H1 (cell line): ENCODE measurements around the gene MAGI2. TPM values are rescaled to one million over a fixed set of nuclear protein-coding genes. Genes with fewer than 3 reads are reported as not detected.

Experiments
- CTCF ChIA-PET: fragments of 300-600 bp; sonication (Branson Sonifier 250); formaldehyde crosslinking; loops from one replicate; lab custom pipeline; 2021; ENCODE audit not compliant: partially characterized antibody; lab: Charles Lee
- POLR2A ChIA-PET: fragments of 300-600 bp; sonication (Branson Sonifier 250); formaldehyde crosslinking; loops from one replicate; lab custom pipeline; 2021; ENCODE audit warnings: inconsistent platforms; ENCODE audit not compliant: partially characterized antibody; lab: Charles Lee
- DNase-seq, 2 experiments: peaks; one replicate each; pipeline versions ENCODE4 v3.0.0 to v3.0.0-alpha.2; 2010 to 2022; ENCODE audit warnings: low spot score in 2 of 2, low read depth in 1 of 2, mixed read lengths in 1 of 2
- FAIRE-seq: peaks from 2 replicates; lab custom pipeline; 2011; peaks lifted over from hg19 to GRCh38; lab: Jason Lieb, UNC
- H2AFZ ChIP-seq: 2 replicates; pipeline ENCODE4 v1.8.1; 2012; ENCODE audit warnings: low read length, inconsistent platforms
- H2AK5ac ChIP-seq: 2 replicates; pipeline ENCODE4 v1.6.1; 2013; ENCODE audit warnings: low read depth, low read length
- H2BK120ac ChIP-seq: replicated peaks from 2 replicates; pipeline ENCODE3; 2013; ENCODE audit warnings: low read depth, low read length, inconsistent platforms
- H2BK12ac ChIP-seq: 2 replicates; pipeline ENCODE4 v1.6.1; 2013; ENCODE audit warnings: low read depth, low read length
- H2BK15ac ChIP-seq: 2 replicates; pipeline ENCODE4 v1.6.1; 2013; ENCODE audit warnings: low read length
- H2BK20ac ChIP-seq: 2 replicates; pipeline ENCODE4 v1.6.1; 2013; ENCODE audit warnings: low read length
- H2BK5ac ChIP-seq: 2 replicates; pipeline ENCODE4 v1.6.1; 2013; ENCODE audit warnings: low read depth, low read length
- H3K14ac ChIP-seq: 2 replicates; pipeline ENCODE4 v1.6.1; 2013; ENCODE audit warnings: inconsistent platforms; ENCODE audit not compliant: insufficient read length
- H3K18ac ChIP-seq: 2 replicates; pipeline ENCODE4 v1.6.1; 2013; ENCODE audit warnings: low read length; ENCODE audit errors: extremely low read depth
- H3K23ac ChIP-seq: 2 replicates; pipeline ENCODE4 v1.6.1; 2013; ENCODE audit warnings: inconsistent platforms; ENCODE audit not compliant: insufficient read length
- H3K23me2 ChIP-seq: 2 replicates; pipeline ENCODE4 v1.6.1; 2013; ENCODE audit warnings: low read depth, low read length
- H3K27ac ChIP-seq: 2 replicates; pipeline ENCODE4 v1.6.1; 2011; ENCODE audit warnings: low read depth, low read length, inconsistent platforms
- H3K27me3 ChIP-seq, 4 experiments: replicated peaks in 1 of 4; 1 replicate in 1 of 4; 2 replicates in 3 of 4; pipeline versions ENCODE4 v1.6.1 to v1.8.1; 2011 to 2013; ENCODE audit warnings: low read length in 3 of 4, mild to moderate bottlenecking in 3 of 4, inconsistent platforms in 2 of 4, mixed read lengths in 2 of 4, moderate library complexity in 1 of 4; ENCODE audit not compliant: control insufficient read depth in 3 of 4, insufficient read depth in 3 of 4; ENCODE audit errors: extremely low read depth in 1 of 4
- H3K36me3 ChIP-seq, 4 experiments: 2 replicates each; pipeline versions ENCODE4 v1.6.1 to v1.8.1; 2011 to 2013; ENCODE audit warnings: mild to moderate bottlenecking in 4 of 4, low read length in 3 of 4, moderate library complexity in 2 of 4, control low read depth in 1 of 4, inconsistent platforms in 1 of 4; ENCODE audit not compliant: insufficient read depth in 4 of 4, control insufficient read depth in 2 of 4
- H3K4ac ChIP-seq: replicated peaks from 2 replicates; pipeline ENCODE3; 2013; ENCODE audit warnings: low read length, low read depth, mixed read lengths, inconsistent platforms; ENCODE audit not compliant: insufficient read length
- H3K4me1 ChIP-seq, 4 experiments: replicated peaks in 1 of 4; 1 replicate in 1 of 4; 2 replicates in 3 of 4; pipeline versions ENCODE4 v1.6.1 to v1.8.1; 2011 to 2013; ENCODE audit warnings: low read length in 3 of 4, inconsistent platforms in 2 of 4, mixed read lengths in 1 of 4; ENCODE audit not compliant: insufficient read depth in 4 of 4, control insufficient read depth in 3 of 4
- H3K4me2 ChIP-seq, 2 experiments: 2 replicates each; pipeline versions ENCODE4 v1.6.1 to v1.8.1; 2011 to 2013; ENCODE audit warnings: low read depth in 2 of 2, low read length in 2 of 2, control low read depth in 1 of 2, inconsistent platforms in 1 of 2, mild to moderate bottlenecking in 1 of 2; ENCODE audit not compliant: insufficient read depth in 1 of 2
- H3K4me3 ChIP-seq, 4 experiments: fragments of 200-600, 300-600 bp in 1 of 4; sonication (generic), shearing (Covaris generic), sonication (Bioruptor Twin) in 1 of 4; 2 replicates each; pipeline versions ENCODE4 v1.5.1 to v1.8.1; 2011 to 2016; ENCODE audit warnings: low read length in 4 of 4, low read depth in 3 of 4, control low read depth in 2 of 4, inconsistent platforms in 2 of 4, mild to moderate bottlenecking in 2 of 4, mixed read lengths in 1 of 4, moderate library complexity in 1 of 4; ENCODE audit not compliant: insufficient read depth in 2 of 4; ENCODE audit errors: extremely low read depth in 1 of 4
- H3K56ac ChIP-seq: replicated peaks from 2 replicates; pipeline ENCODE3; 2013; ENCODE audit warnings: low read depth, mild to moderate bottlenecking, mixed read lengths, low read length, inconsistent platforms; ENCODE audit not compliant: insufficient read length
- H3K79me1 ChIP-seq: 2 replicates; pipeline ENCODE4 v1.6.1; 2013; ENCODE audit warnings: low read depth, low read length, control low read depth
- H3K79me2 ChIP-seq, 2 experiments: 2 replicates each; pipeline versions ENCODE4 v1.6.1 to v1.8.1; 2012 to 2013; ENCODE audit warnings: low read length in 2 of 2, mild to moderate bottlenecking in 2 of 2, inconsistent platforms in 1 of 2; ENCODE audit not compliant: insufficient read depth in 2 of 2, control insufficient read depth in 1 of 2
- H3K9ac ChIP-seq, 4 experiments: replicated peaks in 1 of 4; 1 replicate in 1 of 4; 2 replicates in 3 of 4; pipeline versions ENCODE4 v1.6.1 to v1.8.1; 2011 to 2013; ENCODE audit warnings: low read depth in 3 of 4, low read length in 3 of 4, control low read depth in 2 of 4, mild to moderate bottlenecking in 2 of 4, moderate library complexity in 2 of 4, inconsistent platforms in 1 of 4; ENCODE audit errors: extremely low read depth in 1 of 4
- H3K9me3 ChIP-seq, 2 experiments: 2 replicates each; pipeline versions ENCODE4 v1.6.1 to v1.8.1; 2012 to 2013; ENCODE audit warnings: mild to moderate bottlenecking in 2 of 2, moderate library complexity in 2 of 2, control low read depth in 1 of 2, inconsistent platforms in 1 of 2, low read depth in 1 of 2, low read length in 1 of 2, mixed read lengths in 1 of 2; ENCODE audit not compliant: insufficient read depth in 2 of 2
- H4K20me1 ChIP-seq, 2 experiments: replicated peaks in 1 of 2; 2 replicates each; pipeline versions ENCODE3 to v1.8.1; 2011 to 2013; ENCODE audit warnings: inconsistent platforms in 2 of 2, low read length in 2 of 2, mild to moderate bottlenecking in 1 of 2; ENCODE audit not compliant: insufficient read depth in 2 of 2, control insufficient read depth in 1 of 2
- H4K5ac ChIP-seq: 2 replicates; pipeline ENCODE4 v1.6.1; 2013; ENCODE audit warnings: low read length, low read depth, mixed read lengths, inconsistent platforms; ENCODE audit not compliant: insufficient read length
- H4K8ac ChIP-seq: 2 replicates; pipeline ENCODE4 v1.8.0; 2013; ENCODE audit warnings: mild to moderate bottlenecking, moderate library complexity, low read length, inconsistent platforms; ENCODE audit not compliant: insufficient read depth; ENCODE audit errors: extremely low read depth
- H4K91ac ChIP-seq: replicated peaks from 2 replicates; pipeline ENCODE3; 2013; ENCODE audit warnings: low read length, mixed read lengths, inconsistent platforms; ENCODE audit not compliant: insufficient read length
- ASH2L ChIP-seq: fragments of 200-600, 300-600 bp; sonication (generic); IDR thresholded peaks from one replicate; pipeline ENCODE4 v1.7.1; 2017; ENCODE audit warnings: low read length
- CBX5 ChIP-seq: fragments of 300-800, 300-1000 bp; sonication (generic); IDR thresholded peaks from 2 replicates; pipeline ENCODE4 v1.7.1; 2016; ENCODE audit warnings: antibody characterized with exemption, low read length, low read depth
- CTBP2 ChIP-seq: IDR thresholded peaks from 2 replicates; pipeline ENCODE4 v1.7.0; 2011; ENCODE audit warnings: borderline replicate concordance, mild to moderate bottlenecking, moderate library complexity, mixed read lengths, low read length; ENCODE audit not compliant: insufficient read depth, insufficient read length
- HDAC6 ChIP-seq: IDR thresholded peaks from one replicate; pipeline ENCODE4 v1.7.1; 2012; ENCODE audit warnings: low read depth, mild to moderate bottlenecking, inconsistent platforms, low read length, moderate library complexity
- KDM4A ChIP-seq: IDR thresholded peaks from one replicate; pipeline ENCODE4 v1.7.1; 2012; ENCODE audit warnings: low read depth, mild to moderate bottlenecking, moderate library complexity, low read length, inconsistent platforms; ENCODE audit not compliant: severe bottlenecking
- POLR2AphosphoS5 ChIP-seq: IDR thresholded peaks from 2 replicates; pipeline ENCODE4 v1.6.1; 2011; ENCODE audit warnings: low read depth, low read length
- SAP30 ChIP-seq: fragments of 300-600 bp; sonication (generic); IDR thresholded peaks from 2 replicates; pipeline ENCODE4 v1.7.1; 2012; ENCODE audit warnings: low read length, moderate library complexity, mild to moderate bottlenecking, inconsistent platforms; ENCODE audit not compliant: insufficient read depth, insufficient replicate concordance
- WGBS, 2 experiments: shearing (Covaris generic) in 1 of 2; methylation state at CpG; one replicate each; pipeline versions ENCODE4 v1.1.6 to v1.1.7; 2013 to 2015; ENCODE audit warnings: low lambda C conversion rate in 2 of 2, mixed read lengths in 2 of 2, inconsistent platforms in 1 of 2, low coverage in 1 of 2, missing lambda C conversion rate in 1 of 2; ENCODE audit not compliant: insufficient replicate concordance in 2 of 2, insufficient coverage in 1 of 2, insufficient read length in 1 of 2; ENCODE audit errors: extremely low coverage in 1 of 2, missing lambda C conversion rate in 1 of 2; 5-methylcytosine and 5-hydroxymethylcytosine counted together
- polyA plus RNA-seq, 7 experiments: library from polyadenylated mRNA; depleted of rRNA in 3 of 7; stranded (reverse) in 5 of 7; unstranded in 2 of 7; fragments of >200 nt in 5 of 7; fragments of 200-250 nt in 2 of 7; gene quantifications; 1 replicate in 5 of 7; 2 replicates in 1 of 7; 4 replicates in 1 of 7; pipeline versions ENCODE4 v1.2.1 to v1.2.3, GENCODE V29; 2011 to 2013; ENCODE audit warnings: missing spikeins in 2 of 7, mixed read lengths in 2 of 7
- total RNA-seq: library from RNA; stranded (reverse); fragmentation: NEBNext Ultra II Directional; extraction: Animal tissue kit (Norgen Biotek cat#: 25700); gene quantifications from 2 replicates; pipeline ENCODE4 v1.2.1, GENCODE V29; 2021

The MAGI2 gene
- total and polyA plus RNA-seq, 2 of the 8 experiments (the other 6 are each of a cell fraction or from before 2014, with no cell fraction given) = 6.0 to 27.3 TPM

- Histone ChIP-seq H2BK20ac (no peak overlapping the region), H2BK5ac (no peak overlapping the region), H3K23me2 (no peaks in the 10 kb centered on the region), H3K18ac (no peak overlapping the region), H4K91ac (no peak overlapping the region), H3K4ac (no peak overlapping the region), H2BK12ac (no peak overlapping the region), H4K5ac (no peak overlapping the region), H4K20me1 (peaks cover 0 to 1% of the 10 kb centered on the region in 2 experiments), H3K27ac (no peak overlapping the region), H2AK5ac (no peak overlapping the region), H3K27me3 (no peaks in the 10 kb centered on the region), H3K4me2 (no peak overlapping the region), H3K56ac (no peak overlapping the region), H3K79me2 (no peaks in the 10 kb centered on the region), H3K4me3 (no peak overlapping the region), H3K36me3 (no peaks in the 10 kb centered on the region), H4K8ac (no peak overlapping the region), H3K4me1 (no peaks in the 10 kb centered on the region), H3K23ac (no peak overlapping the region), H3K79me1 (no peaks in the 10 kb centered on the region), H2AFZ (no peak overlapping the region), H3K9me3 (no peaks in the 10 kb centered on the region), H2BK15ac (no peak overlapping the region), H2BK120ac (no peak overlapping the region), H3K14ac (no peak overlapping the region), H3K9ac (no peak overlapping the region)
- CTCF ChIA-PET = no interaction called here
- WGBS, 2 experiments = 85% methylated on average over 2 of the region's 2 CpGs; no CpG with 5 or more reads in 1 of the 2 experiments
- TF ChIP-seq CBX5 (no peak), ASH2L (no peak), CTBP2 (no peak), HDAC6 (no peak), KDM4A (no peak), SAP30 (no peak), POLR2AphosphoS5 (no peak)
- DNase-seq = no peak
- FAIRE-seq = no peak
- POLR2A ChIA-PET = no interaction called here
Observed at GRCh38 chr7:78904983-78905382, 548.5 kb downstream of the MAGI2 start.
